Tibial nerve (tissue), 4 donors: ENCODE results near the gene BMPR1A.

Experiments used
- EP300 ChIP-seq, 2 donors: sonication (generic); formaldehyde crosslinking; IDR thresholded peaks; one replicate each; pipeline ENCODE4 v1.6.1; 2017; ENCODE audit warnings: antibody characterized with exemption in 2 of 2, mild to moderate bottlenecking in 1 of 2
- POLR2A ChIP-seq, 2 donors: fragments of 450-650 bp; IDR thresholded peaks; one replicate each; pipeline ENCODE4 v1.6.1; 2017; ENCODE audit warnings: antibody characterized with exemption in 2 of 2, mild to moderate bottlenecking in 2 of 2, moderate library complexity in 2 of 2
- TF ChIP-seq, protein P1 (sequence below), 5 experiments: fragments of 200-600 bp in 3 of 5; fragments of 450-650 bp in 2 of 5; sonication (generic) in 3 of 5; IDR thresholded peaks; one replicate each; pipeline ENCODE4 v1.5.1; 2016 to 2019; ENCODE audit warnings: antibody characterized with exemption in 5 of 5, mild to moderate bottlenecking in 3 of 5, moderate library complexity in 2 of 5

DNA sequence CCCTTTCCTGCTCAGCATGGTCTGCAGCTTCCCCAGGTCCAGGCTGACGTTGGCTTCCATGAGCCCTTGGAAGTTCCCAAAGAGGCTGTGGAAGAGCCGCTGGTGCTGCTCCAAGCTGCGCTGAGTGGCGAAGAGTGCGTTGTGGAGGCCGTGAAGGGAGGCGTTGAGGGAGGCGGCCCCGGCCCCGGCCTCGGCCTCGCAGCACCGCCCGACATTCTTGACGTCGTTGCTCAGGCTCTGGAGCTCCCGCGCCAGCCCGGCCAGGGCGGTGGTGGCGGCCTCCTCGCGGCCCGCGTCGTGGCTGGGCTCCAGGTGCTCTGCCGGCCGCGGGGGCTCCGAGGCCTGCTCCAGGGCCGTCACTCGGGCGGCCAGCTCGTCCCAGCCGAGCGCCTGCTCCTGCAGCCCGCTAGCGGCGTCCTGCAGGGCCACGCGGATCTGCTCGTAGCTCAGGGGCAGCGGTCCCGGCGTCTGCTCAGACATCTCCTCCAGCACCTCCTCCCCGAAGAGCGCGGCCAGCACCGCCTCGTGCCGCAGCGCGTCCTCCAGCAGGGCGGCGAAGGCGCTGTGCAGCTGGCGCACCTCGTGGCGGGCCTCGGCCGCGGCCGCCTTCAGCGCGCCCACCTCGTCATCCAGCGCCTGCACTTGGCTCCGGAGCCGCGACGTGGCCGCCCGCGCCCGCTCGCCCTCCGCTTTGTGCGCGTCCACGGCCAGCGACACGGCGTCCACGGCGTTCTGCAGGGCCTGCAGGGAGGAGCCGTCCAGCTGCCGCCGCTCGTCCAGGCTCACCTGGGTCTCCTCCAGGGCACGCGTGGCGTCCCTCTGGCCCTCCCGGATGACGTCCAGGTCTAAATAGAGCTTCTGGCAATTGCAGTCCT, 186.3 kb downstream of the BMPR1A start:
- no peak for TF ChIP-seq POLR2A (IDR thresholded peaks at IDR 0.05)
- TF ChIP-seq, protein P1, sequence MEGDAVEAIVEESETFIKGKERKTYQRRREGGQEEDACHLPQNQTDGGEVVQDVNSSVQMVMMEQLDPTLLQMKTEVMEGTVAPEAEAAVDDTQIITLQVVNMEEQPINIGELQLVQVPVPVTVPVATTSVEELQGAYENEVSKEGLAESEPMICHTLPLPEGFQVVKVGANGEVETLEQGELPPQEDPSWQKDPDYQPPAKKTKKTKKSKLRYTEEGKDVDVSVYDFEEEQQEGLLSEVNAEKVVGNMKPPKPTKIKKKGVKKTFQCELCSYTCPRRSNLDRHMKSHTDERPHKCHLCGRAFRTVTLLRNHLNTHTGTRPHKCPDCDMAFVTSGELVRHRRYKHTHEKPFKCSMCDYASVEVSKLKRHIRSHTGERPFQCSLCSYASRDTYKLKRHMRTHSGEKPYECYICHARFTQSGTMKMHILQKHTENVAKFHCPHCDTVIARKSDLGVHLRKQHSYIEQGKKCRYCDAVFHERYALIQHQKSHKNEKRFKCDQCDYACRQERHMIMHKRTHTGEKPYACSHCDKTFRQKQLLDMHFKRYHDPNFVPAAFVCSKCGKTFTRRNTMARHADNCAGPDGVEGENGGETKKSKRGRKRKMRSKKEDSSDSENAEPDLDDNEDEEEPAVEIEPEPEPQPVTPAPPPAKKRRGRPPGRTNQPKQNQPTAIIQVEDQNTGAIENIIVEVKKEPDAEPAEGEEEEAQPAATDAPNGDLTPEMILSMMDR (IDR thresholded peaks at IDR 0.05), result no peak
- no peak for TF ChIP-seq EP300 (IDR thresholded peaks at IDR 0.05)
